SH-SY5Y (cell line): ENCODE results near the gene LONP2.

Source experiments
- GATA2 ChIP-seq: IDR thresholded peaks from 2 replicates; pipeline ENCODE4 v1.6.1; 2011; ENCODE audit warnings: mild to moderate bottlenecking, low read depth, low read length
- GATA3 ChIP-seq: IDR thresholded peaks from 2 replicates; pipeline ENCODE4 v1.6.1; 2011; ENCODE audit warnings: low read depth, mild to moderate bottlenecking, low read length, moderate library complexity

GRCh38 chr16:48277158-48277557, 33.1 kb downstream of the LONP2 start:
- TF ChIP-seq GATA3 (no peak), GATA2 (no peak)
